Cardiac fibroblast (primary cell): ENCODE data around the gene NXPH1.
A peak's percentile ranks its signal among the peaks of the same experiment; 100 is the strongest.

Experiments
- DNase-seq, 2 donors: peaks; one replicate each; pipeline versions ENCODE4 v3.0.0 to v3.0.0-alpha.2; 2010; ENCODE audit warnings: low read depth in 2 of 2
- H3K4me3 ChIP-seq, 2 donors: replicated peaks in 1 of 2; 1 replicate in 1 of 2; 2 replicates in 1 of 2; pipeline ENCODE4 v1.5.1; 2011; ENCODE audit warnings: low read depth in 2 of 2, low read length in 2 of 2, mild to moderate bottlenecking in 2 of 2, moderate library complexity in 1 of 2
- TF ChIP-seq, protein P1 (sequence below): IDR thresholded peaks from one replicate; pipeline ENCODE4 v1.5.1; 2011; ENCODE audit warnings: low read depth, mild to moderate bottlenecking, low read length, inconsistent platforms

The NXPH1 gene

DNA sequence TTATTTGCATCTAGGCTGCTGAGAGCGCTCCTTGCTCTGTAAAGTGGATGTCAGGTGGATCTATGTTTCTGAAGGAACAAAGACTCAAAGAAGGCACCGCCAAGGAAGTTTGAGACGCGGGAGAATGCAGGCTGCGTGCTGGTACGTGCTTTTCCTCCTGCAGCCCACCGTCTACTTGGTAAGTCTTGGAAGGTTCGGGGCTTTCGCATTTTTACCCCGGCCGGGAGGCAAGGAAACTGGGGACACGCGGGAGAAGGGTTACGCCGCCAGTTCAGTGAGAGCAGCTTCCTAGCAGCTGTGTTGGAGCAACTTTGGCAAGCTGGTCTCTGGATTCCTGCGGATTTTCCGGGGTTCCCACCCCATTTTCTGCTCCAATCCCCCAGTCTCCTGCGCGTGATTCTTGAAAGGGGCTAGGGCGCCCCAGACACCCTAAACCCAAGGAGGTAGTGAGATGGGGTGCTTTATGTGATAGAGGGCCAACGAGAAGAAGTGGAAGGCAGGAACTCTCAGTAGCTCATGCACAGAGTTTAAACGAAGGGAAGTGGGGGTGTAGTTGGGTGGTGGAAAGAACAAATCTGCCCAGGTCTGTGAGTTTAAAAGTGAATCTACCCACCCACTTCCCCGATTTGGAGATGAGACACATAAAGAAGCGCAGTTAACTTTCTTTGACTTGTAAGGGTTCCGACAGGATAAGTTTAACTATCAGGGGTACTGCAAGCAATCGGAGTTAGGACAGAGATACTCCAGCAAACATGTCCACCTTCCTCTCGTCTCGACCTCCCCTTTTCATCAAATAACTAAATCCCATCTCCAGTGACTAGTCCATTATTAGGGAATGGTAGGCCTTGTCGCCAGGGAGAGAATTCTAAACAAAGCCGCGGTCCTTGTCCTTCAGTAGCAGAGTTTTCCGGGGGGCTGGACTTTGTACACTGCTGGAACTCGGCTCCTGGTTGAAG is 2.5 kb downstream of the NXPH1 start:
- DNase-seq = no peak
- TF ChIP-seq, protein P1, sequence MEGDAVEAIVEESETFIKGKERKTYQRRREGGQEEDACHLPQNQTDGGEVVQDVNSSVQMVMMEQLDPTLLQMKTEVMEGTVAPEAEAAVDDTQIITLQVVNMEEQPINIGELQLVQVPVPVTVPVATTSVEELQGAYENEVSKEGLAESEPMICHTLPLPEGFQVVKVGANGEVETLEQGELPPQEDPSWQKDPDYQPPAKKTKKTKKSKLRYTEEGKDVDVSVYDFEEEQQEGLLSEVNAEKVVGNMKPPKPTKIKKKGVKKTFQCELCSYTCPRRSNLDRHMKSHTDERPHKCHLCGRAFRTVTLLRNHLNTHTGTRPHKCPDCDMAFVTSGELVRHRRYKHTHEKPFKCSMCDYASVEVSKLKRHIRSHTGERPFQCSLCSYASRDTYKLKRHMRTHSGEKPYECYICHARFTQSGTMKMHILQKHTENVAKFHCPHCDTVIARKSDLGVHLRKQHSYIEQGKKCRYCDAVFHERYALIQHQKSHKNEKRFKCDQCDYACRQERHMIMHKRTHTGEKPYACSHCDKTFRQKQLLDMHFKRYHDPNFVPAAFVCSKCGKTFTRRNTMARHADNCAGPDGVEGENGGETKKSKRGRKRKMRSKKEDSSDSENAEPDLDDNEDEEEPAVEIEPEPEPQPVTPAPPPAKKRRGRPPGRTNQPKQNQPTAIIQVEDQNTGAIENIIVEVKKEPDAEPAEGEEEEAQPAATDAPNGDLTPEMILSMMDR = no peak
- no peak overlapping the region for H3K4me3 ChIP-seq

DNA sequence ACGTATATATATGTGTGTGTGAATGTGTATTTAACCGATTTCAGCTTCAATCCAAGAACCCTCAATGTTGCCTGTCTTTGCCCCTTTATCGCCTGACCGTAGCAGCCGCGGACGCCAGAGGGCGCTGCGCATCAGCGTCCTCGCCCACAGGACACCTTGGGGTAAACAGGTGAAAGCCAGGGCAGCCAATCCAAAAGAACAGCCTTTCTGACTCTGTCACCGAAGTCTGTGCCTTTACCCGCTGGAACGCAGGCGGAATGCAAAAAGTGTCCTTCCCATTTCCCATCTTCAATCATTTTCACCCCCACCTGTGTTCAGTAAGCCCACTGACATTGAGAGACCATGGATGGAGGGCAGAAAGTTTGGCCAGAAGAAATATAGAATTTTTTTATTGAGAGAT is 3.6 kb downstream of the NXPH1 start:
- DNase-seq = peak; percentile 7 to 14
- H3K4me3 ChIP-seq = no peak overlapping the region
- TF ChIP-seq, protein P1 = peak; percentile 64

DNA sequence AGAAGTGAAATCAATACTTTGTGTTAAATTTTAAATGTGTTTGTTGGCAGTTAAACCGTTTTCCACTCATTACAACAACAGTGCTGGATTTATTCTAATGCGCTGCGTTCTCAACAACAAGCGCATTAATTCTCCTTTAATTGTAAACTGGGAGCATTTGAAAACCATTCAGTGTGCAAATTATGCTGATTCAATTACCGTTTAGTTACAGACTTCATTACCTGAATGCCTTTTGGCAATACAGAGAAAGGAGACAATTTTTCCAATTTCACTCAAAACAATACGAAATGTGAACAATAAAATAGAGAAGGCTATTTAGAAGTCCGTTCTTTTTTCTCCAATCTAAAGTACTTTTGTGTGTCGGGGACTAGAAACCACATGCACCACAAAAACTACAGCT is 4.2 kb downstream of the NXPH1 start:
- H3K4me3 ChIP-seq = no peak overlapping the region
- DNase-seq = no peak
- TF ChIP-seq, protein P1 = no peak

DNA sequence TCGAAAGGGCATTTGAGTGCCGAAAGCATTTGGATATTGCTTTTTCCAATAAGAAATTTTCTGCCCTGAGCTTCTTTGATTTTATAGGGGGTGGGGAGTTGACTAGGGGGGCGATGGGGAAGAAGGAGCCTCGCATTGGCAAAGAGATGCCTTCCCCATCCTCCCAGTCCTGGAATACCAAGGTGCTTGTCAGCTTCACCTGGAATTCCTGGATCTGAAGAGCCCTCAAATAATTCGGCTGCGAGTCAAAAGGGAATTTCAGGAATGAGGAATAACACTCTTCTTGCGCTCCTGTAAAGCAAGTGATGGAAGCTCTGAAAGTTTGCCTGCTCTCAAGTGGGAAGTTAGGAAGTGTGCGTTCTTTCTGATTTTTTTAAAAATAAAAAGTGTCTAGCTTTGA is 7.3 kb downstream of the NXPH1 start:
- H3K4me3 ChIP-seq = no peak overlapping the region
- TF ChIP-seq, protein P1 = no peak
- no peak for DNase-seq

DNA sequence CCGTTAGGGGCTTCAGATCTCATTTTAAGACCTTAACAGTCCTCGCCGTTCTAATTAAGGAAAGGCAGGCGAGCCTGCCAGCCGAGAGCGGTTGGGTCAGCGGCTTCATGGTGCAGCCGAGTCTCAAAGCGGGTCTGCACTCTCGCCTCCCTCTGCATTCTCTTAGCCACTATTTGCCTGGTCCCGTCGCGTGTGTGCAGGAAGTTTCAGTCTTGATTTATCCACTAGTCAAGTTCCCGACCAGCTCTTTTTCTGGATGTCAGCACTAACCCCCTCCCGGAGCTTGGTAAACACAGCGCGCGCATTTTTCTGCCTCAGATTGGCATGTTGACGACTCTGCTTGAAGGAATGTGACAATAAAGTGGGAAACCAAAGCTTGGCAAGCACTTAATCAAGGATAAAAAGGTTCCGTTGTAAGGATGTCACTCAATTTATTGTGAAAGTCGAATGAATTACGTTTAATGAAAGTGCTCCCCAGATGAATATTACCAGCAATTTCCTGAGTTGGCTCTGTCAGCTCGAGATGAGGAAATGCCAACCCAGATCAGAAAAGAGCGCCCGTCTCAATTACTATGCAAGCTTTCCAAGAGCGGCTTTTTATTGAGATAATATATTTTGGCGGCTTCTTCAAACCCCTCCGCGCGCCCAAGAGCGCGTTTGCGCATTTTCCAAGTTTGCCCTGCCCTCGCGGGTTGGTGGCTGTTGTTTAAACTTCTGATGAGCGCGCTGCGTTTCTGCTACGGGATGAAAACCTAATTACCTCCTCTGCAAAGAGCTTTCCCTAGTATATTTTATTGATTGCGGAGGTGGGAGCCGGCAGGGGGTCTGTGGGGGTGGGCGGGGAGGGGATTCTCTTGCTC is 7.9 kb downstream of the NXPH1 start:
- no peak overlapping the region for H3K4me3 ChIP-seq
- TF ChIP-seq, protein P1 = no peak
- no peak for DNase-seq

DNA sequence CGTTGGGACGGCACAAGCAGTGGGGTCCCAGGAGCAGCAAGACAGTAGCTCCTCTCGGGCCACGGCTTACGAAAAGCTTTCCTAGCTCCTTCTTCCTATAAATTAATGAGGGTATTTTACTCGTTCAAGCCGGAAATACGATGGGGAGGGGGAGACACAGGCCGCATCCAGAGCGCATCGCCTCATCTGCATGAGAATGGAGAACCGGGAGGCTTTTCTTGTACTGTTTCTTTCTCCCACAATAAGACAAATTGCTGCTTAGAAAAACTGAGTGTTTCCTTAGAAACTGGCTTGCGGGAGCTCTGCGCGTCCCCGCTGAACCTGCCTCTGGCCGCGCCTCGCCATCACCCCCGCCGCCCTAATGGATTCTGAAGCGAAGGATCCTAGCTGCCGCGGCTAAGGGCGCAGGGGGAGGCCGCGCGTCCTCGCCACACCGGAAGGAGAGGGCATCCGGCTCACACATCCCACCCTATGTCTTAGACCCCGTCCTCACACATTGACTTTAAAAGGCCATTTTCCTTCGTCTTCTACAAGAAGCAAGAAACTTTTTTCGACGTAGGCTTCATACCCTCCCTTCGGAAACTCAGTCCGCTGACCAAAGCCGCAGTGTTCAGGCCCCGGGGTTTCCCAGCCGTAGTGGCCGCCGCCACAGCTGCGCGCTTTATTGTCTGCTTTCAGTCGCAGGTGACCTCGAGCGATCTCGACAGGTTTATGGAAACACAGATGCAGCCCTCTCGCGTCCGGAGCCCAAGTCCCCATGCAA is 8.8 kb downstream of the NXPH1 start:
- no peak for DNase-seq
- no peak overlapping the region for H3K4me3 ChIP-seq
- TF ChIP-seq, protein P1 = no peak
